Stimulated activated CD4-positive, alpha-beta T cell treated with anti-CD3 and anti-CD28 coated beads, Interleukin-4, amount 100 ng/mL, for 24 hours (primary cell): ENCODE measurements around the gene SOWAHB.
"Not testable (repeated sequence)": the region's sequence is repeated elsewhere in the genome, so short reads cannot be mapped to it uniquely, and the experiment has no call there.

Experiments
- DNase-seq: peaks from one replicate; pipeline ENCODE4 v3.0.0-alpha.2; 2020

The SOWAHB gene

GRCh38 chr4:76894537-76895255 lies 3.2 kb downstream of the SOWAHB start:
- no peak for DNase-seq

- no peak for DNase-seq
These were observed 5.3 kb downstream of the SOWAHB start for GRCh38 chr4:76892601-76893000.

GRCh38 chr4:76892001-76892400 lies 5.9 kb downstream of the SOWAHB start:
- DNase-seq = no peak

GRCh38 chr4:76886848-76887441 lies 11.0 kb downstream of the SOWAHB start:
- no peak for DNase-seq

- no peak for DNase-seq
These were observed 11.7 kb downstream of the SOWAHB start for GRCh38 chr4:76886214-76886613.

GRCh38 chr4:76883147-76883546 lies 14.8 kb downstream of the SOWAHB start:
- DNase-seq = no peak

GRCh38 chr4:76882630-76883029 lies 15.3 kb downstream of the SOWAHB start:
- no peak for DNase-seq

GRCh38 chr4:76881375-76881774 lies 16.6 kb downstream of the SOWAHB start:
- no peak for DNase-seq

GRCh38 chr4:76879731-76880364 lies 18.1 kb downstream of the SOWAHB start:
- DNase-seq = no peak

GRCh38 chr4:76878641-76879165 lies 19.2 kb downstream of the SOWAHB start:
- not testable (repeated sequence) for DNase-seq

GRCh38 chr4:76874176-76874575 lies 23.8 kb downstream of the SOWAHB start:
- DNase-seq = no peak

- DNase-seq = no peak
These were observed 24.4 kb downstream of the SOWAHB start for GRCh38 chr4:76873495-76873894.

GRCh38 chr4:76872556-76872955 lies 25.4 kb downstream of the SOWAHB start:
- no peak for DNase-seq

- not testable (repeated sequence) for DNase-seq
These were observed 29.2 kb downstream of the SOWAHB start for GRCh38 chr4:76868780-76869179.

- DNase-seq = no peak
These were observed 29.9 kb downstream of the SOWAHB start for GRCh38 chr4:76867880-76868655.

- no peak for DNase-seq
These were observed 30.6 kb downstream of the SOWAHB start for GRCh38 chr4:76867377-76867776.

GRCh38 chr4:76866641-76867040 lies 31.3 kb downstream of the SOWAHB start:
- no peak for DNase-seq

GRCh38 chr4:76858319-76858718 lies 39.6 kb downstream of the SOWAHB start:
- no peak for DNase-seq

- no peak for DNase-seq
These were observed 40.9 kb downstream of the SOWAHB start for GRCh38 chr4:76857074-76857409.

- no peak for DNase-seq
These were observed 41.5 kb downstream of the SOWAHB start for GRCh38 chr4:76856243-76857073.

GRCh38 chr4:76854858-76855257 lies 43.1 kb downstream of the SOWAHB start:
- DNase-seq = no peak

- no peak for DNase-seq
These were observed 46.6 kb downstream of the SOWAHB start for GRCh38 chr4:76851375-76851774.
